ENCODE results near the gene CAPN1. TPM values are rescaled to one million over a fixed set of nuclear protein-coding genes. Genes with fewer than 3 reads are reported as not detected.

CAPN1 gene
- polyA plus RNA-seq, 1 of the 3 experiments (the other 2 are of a cell fraction) = 92.2 TPM

GRCh38 chr11:65134952-65135632 lies 46.6 kb upstream of the CAPN1 start:
- WGBS (ENCODE audit: low lambda C conversion rate) = 5% methylated on average over 24 of the region's 24 CpGs
- no peaks in the 10 kb centered on the region for H3K27me3 ChIP-seq (ENCODE audit: insufficient read depth)
- H3K79me2 ChIP-seq (ENCODE audit: insufficient read depth) = peaks cover 28% of the 10 kb centered on the region; the same call in 1 of the 2 replicates
- no peaks in the 10 kb centered on the region for H3K9me2 ChIP-seq
- peak overlapping the region; percentile 53 for H2AFZ ChIP-seq (ENCODE audit: low read depth)
- ChIA-PET CTCF (interaction anchor here (0.7 to 4.2 kb wide), 14 partner anchors 13 to 485 kb away, joined by 3 to 27 read pairs (median 4); partner anchors contain the start of genes ARL2, CAPN1, CDC42EP2 and FAU), POLR2A (interaction anchor here (0.6 to 2.9 kb wide), 17 partner anchors 9 to 607 kb away, joined by 3 to 25 read pairs (median 4); partner anchors contain the start of genes CAPN1, FAU, MALAT1 and MRPL49)
- no peaks in the 10 kb centered on the region for H3K9me3 ChIP-seq
- H3K9ac ChIP-seq = peak overlapping the region; percentile 95
- no peaks in the 10 kb centered on the region for H3F3A ChIP-seq (replicated peaks; ENCODE audit: insufficient read depth)
- H3K4me2 ChIP-seq = peak overlapping the region; percentile 92
- peak overlapping the region; percentile 95 to 99 for H3K27ac ChIP-seq (ENCODE audit: low read depth in 2 of 2, low read length in 1 of 2)
- peak; percentile 91 for DNase-seq
- H3K36me3 ChIP-seq (replicated peaks in 1 of 2; ENCODE audit: control insufficient read depth in 1 of 2, insufficient read depth in 2 of 2, low read length in 1 of 2) = peaks cover 15 to 23% of the 10 kb centered on the region in 2 experiments
- H3K4me1 ChIP-seq (ENCODE audit: control insufficient read depth in 1 of 2, insufficient read depth in 2 of 2, low read depth in 1 of 2, low read length in 1 of 2) = peaks cover 0 to 28% of the 10 kb centered on the region in 2 experiments; a peak in 2 of 4 replicates
- H3K4me3 ChIP-seq (ENCODE audit: low read depth in 2 of 2, low read length in 1 of 2) = peak overlapping the region; percentile 88 to 96
- H4K20me1 ChIP-seq (ENCODE audit: insufficient read depth) = no peaks in the 10 kb centered on the region; the same call in 1 of the 2 replicates
- peak; percentile 51; the same call in 1 of the 2 replicates for TF ChIP-seq IRF3 (IDR thresholded peaks at IDR 0.05; ENCODE audit: low read depth, low read length)
- TF ChIP-seq MXI1 (IDR thresholded peaks at IDR 0.05; ENCODE audit: low read depth, low read length) = peak; percentile 40; the same call in 1 of the 2 replicates
- peak; percentile 94 for TF ChIP-seq RFX5 (IDR thresholded peaks at IDR 0.05; ENCODE audit: low read length)
- peak; percentile 33 for TF ChIP-seq CHD2 (IDR thresholded peaks at IDR 0.05; ENCODE audit: low read length, partially characterized antibody)
- TF ChIP-seq POLR2AphosphoS5 (IDR thresholded peaks at IDR 0.05; ENCODE audit: low read depth, low read length) = peak; percentile 80
- TF ChIP-seq TAF1 (IDR thresholded peaks at IDR 0.05; ENCODE audit: borderline replicate concordance, low read depth, low read length) = peak; percentile 51
- 0 out of 4 replicates have a peak, but pooled peaks of 1 of the 2 experiments have one; percentile 4 for TF ChIP-seq EP300 (IDR thresholded peaks at IDR 0.05; ENCODE audit: borderline replicate concordance in 1 of 2, low read depth in 1 of 2, low read length in 1 of 2)
- 0 out of 2 replicates have a peak, but pooled peaks have one; percentile 4 for TF ChIP-seq RCOR1 (IDR thresholded peaks at IDR 0.05; ENCODE audit: low read length)
- TF ChIP-seq ELF1 (IDR thresholded peaks at IDR 0.05) = no peak
- no peak for TF ChIP-seq EZH2phosphoT487 (IDR thresholded peaks at IDR 0.05; ENCODE audit: borderline replicate concordance, low read depth)

GRCh38 chr11:65135633-65136145 lies 46.0 kb upstream of the CAPN1 start:
- Histone ChIP-seq H3K79me2 (ENCODE audit: insufficient read depth) (peaks cover 28% of the 10 kb centered on the region; the same call in 1 of the 2 replicates), H3K4me1 (ENCODE audit: control insufficient read depth in 1 of 2, insufficient read depth in 2 of 2, low read depth in 1 of 2, low read length in 1 of 2) (peaks cover 0 to 28% of the 10 kb centered on the region in 2 experiments; a peak in 2 of 4 replicates), H4K20me1 (ENCODE audit: insufficient read depth) (no peaks in the 10 kb centered on the region; the same call in 1 of the 2 replicates), H3K4me3 (ENCODE audit: low read depth in 2 of 2, low read length in 1 of 2) (peak overlapping the region; percentile 88 to 96), H3K27me3 (ENCODE audit: insufficient read depth) (no peaks in the 10 kb centered on the region), H2AFZ (ENCODE audit: low read depth) (peak overlapping the region; percentile 53), H3K9me2 (no peaks in the 10 kb centered on the region), H3F3A (replicated peaks; ENCODE audit: insufficient read depth) (no peaks in the 10 kb centered on the region), H3K27ac (ENCODE audit: low read depth in 2 of 2, low read length in 1 of 2) (peak overlapping the region; percentile 95 to 99; a peak in 3 of 4 replicates), H3K9me3 (no peaks in the 10 kb centered on the region), H3K4me2 (peak overlapping the region; percentile 92), H3K9ac (peak overlapping the region; percentile 95; the same call in 1 of the 2 replicates), H3K36me3 (replicated peaks in 1 of 2; ENCODE audit: control insufficient read depth in 1 of 2, insufficient read depth in 2 of 2, low read length in 1 of 2) (peaks cover 15 to 19% of the 10 kb centered on the region in 2 experiments)
- ChIA-PET POLR2A (interaction anchor here (0.6 to 2.9 kb wide), 12 partner anchors 10 to 363 kb away, joined by 3 to 25 read pairs (median 4); partner anchors contain the start of genes CAPN1, FAU, MALAT1 and MRPL49), CTCF (interaction anchor here (0.8 to 4.2 kb wide), 14 partner anchors 13 to 406 kb away, joined by 3 to 27 read pairs (median 4); partner anchors contain the start of genes ARL2, CAPN1, CDC42EP2 and FAU)
- no peak for DNase-seq
- 49% methylated on average over 11 of the region's 11 CpGs for WGBS (ENCODE audit: low lambda C conversion rate)
- no peak for TF ChIP-seq ZBTB33 (IDR thresholded peaks at IDR 0.05; ENCODE audit: borderline replicate concordance, low read depth)
- TF ChIP-seq TAF1 (IDR thresholded peaks at IDR 0.05; ENCODE audit: borderline replicate concordance, low read depth, low read length) = no peak
